Heart left ventricle (tissue), 16 donors: ENCODE data around the gene SLC15A4. TPM values are rescaled to one million over a fixed set of nuclear protein-coding genes. Genes with fewer than 3 reads are reported as not detected.

Experiments used
- ATAC-seq, 4 donors: fragments of 200-7000 bp; cut with Tn5 transposase; one replicate each; pipeline ENCODE4 v1.9.1; 2020 to 2022; ENCODE audit warnings: moderate library complexity in 4 of 4, mild to moderate bottlenecking in 3 of 4, moderate number of reproducible peaks in 1 of 4
- DNase-seq, 5 donors: peaks; one replicate each; pipeline ENCODE4 v3.0.0-alpha.2; 2020
- H3K27ac ChIP-seq, 12 donors: fragments of 200-600 bp; sonication (generic) in 4 of 12; one replicate each; pipeline versions ENCODE4 v1.5.0 to v1.8.0; 2016 to 2022; ENCODE audit warnings: mild to moderate bottlenecking in 2 of 12
- H3K27me3 ChIP-seq, 9 donors: fragments of 200-600 bp; sonication (generic) in 2 of 9; one replicate each; pipeline versions ENCODE4 v1.5.1 to v1.8.0; 2016 to 2022; ENCODE audit warnings: mild to moderate bottlenecking in 3 of 9
- H3K36me3 ChIP-seq, 9 donors: fragments of 200-600 bp; sonication (generic) in 2 of 9; one replicate each; pipeline versions ENCODE4 v1.5.0 to v1.8.0; 2018 to 2022; ENCODE audit warnings: mild to moderate bottlenecking in 2 of 9
- H3K4me1 ChIP-seq, 12 donors: fragments of 200-600 bp; sonication (generic) in 4 of 12; one replicate each; pipeline versions ENCODE4 v1.5.0 to v1.8.0; 2016 to 2022; ENCODE audit warnings: mild to moderate bottlenecking in 3 of 12
- H3K4me3 ChIP-seq, 12 donors: fragments of 200-600 bp; sonication (generic) in 4 of 12; one replicate each; pipeline versions ENCODE4 v1.5.0 to v1.8.0; 2017 to 2022; ENCODE audit warnings: mild to moderate bottlenecking in 9 of 12, moderate library complexity in 4 of 12
- H3K9me3 ChIP-seq, 12 donors: fragments of 200-600 bp; sonication (generic) in 4 of 12; one replicate each; pipeline versions ENCODE4 v1.5.0 to v1.8.0; 2016 to 2022; ENCODE audit warnings: mild to moderate bottlenecking in 1 of 12
- POLR2A ChIP-seq, 2 donors: fragments of 450-650 bp; IDR thresholded peaks; one replicate each; pipeline ENCODE4 v1.6.1; 2017; ENCODE audit warnings: antibody characterized with exemption in 2 of 2, mild to moderate bottlenecking in 2 of 2, moderate library complexity in 2 of 2
- WGBS, 4 donors: extraction: QIAGEN DNeasy Blood & Tissue Kit in 2 of 4; methylation state at CpG; one replicate each; pipeline versions ENCODE4 v1.1.5 to v1.1.7; 2013 to 2018; 5-methylcytosine and 5-hydroxymethylcytosine counted together
- intact Hi-C, 10 donors: fragments of 100-400 bp; cut with DNase I; formaldehyde crosslinking; loops; one replicate each; pipeline versions ENCODE4 v1.11.1 to v1.14.2; 2022
- long read RNA-seq, 3 donors: library from polyadenylated mRNA; unstranded; transcript quantifications; one replicate each; pipeline ENCODE4 v2.0.0, GENCODE V29; 2020 to 2021
- polyA plus RNA-seq, 2 donors: library from polyadenylated mRNA; stranded (reverse); fragments of 200-250 nt; gene quantifications; one replicate each; pipeline ENCODE4 v1.2.3, GENCODE V29; 2013
- total RNA-seq, 9 donors: library from RNA; depleted of rRNA in 2 of 9; stranded (reverse); fragments of >200 nt in 2 of 9; fragmentation: NEBNext Ultra II Directional in 3 of 9; extraction: Animal tissue kit (Norgen Biotek cat#: 25700) in 3 of 9; gene quantifications; one replicate each; pipeline versions ENCODE4 v1.1.0 to v1.2.4, GENCODE V29; 2016 to 2023
- TF ChIP-seq, protein P1 (sequence below), 12 donors: fragments of 200-600 bp; sonication (generic) in 4 of 12; IDR thresholded peaks; one replicate each; pipeline versions ENCODE4 v1.5.0 to v1.8.0; 2018 to 2022; ENCODE audit warnings: antibody characterized with exemption in 12 of 12, mild to moderate bottlenecking in 5 of 12
- donor health status: ischemic (EF 13 %, LVEDD 7.1; RV severe dilation, severe dysfunction).
- donor health status: healthy with polysubstance abuse.
- donor health status: DM: no; HTN: yes; CAD: no.
- donor health status: DM: no; HTN: no; CAD: no.
- donor health status: ischemic (EF 25% LVEDD 6.9; RV normal size, moderate dysfunction).
- donor health status: ischemic (EF 25% LVEDD 5.7; RV mildly dilated, moderate dysfunction).
- donor health status: healthy.
- donor health status: DM: yes; HTN: yes; CAD: no.
- donor health status: ischemic (EF 35%, LVEDD 5.7; RV mildly dilated, moderate dysfunction).
- donor health status: nonischemic (EF 11% LVEDD 7.7; RV severe dilation, severe dysfunction).
- donor health status: DM: yes; HTN: yes; CAD: no.
- donor health status: PGD.
- donor health status: ischemic (EF 29% LVEDD 5.4; RV normal size, mild dysfunction).
- donor health status: nonischemic (EF 23%, LVEDD 6.1; RV moderate dilation, normal function).

SLC15A4 gene
- 10 to 100 TPM; 10.5 to 31.5 (median 18.1) TPM for total RNA-seq
- polyA plus RNA-seq: 10 to 100 TPM; 14.1 to 19.8 TPM
- long read RNA-seq, donor 1, transcript SLC15A4-201 (8 exons, 2,779 nt): major isoform, 55 of 74 reads
- long read RNA-seq, donor 1, transcript SLC15A4-204 (7 exons, 2,402 nt): minor isoform, 10 of 74 reads
- long read RNA-seq, donor 1, partial matches to known transcripts: 6 of 74 reads
- long read RNA-seq, donor 1, other reads (novel, unspliced or antisense): 3 of 74 reads
- long read RNA-seq, donor 2, partial matches to known transcripts: 2 of 5 reads
- long read RNA-seq, donor 2, other reads (novel, unspliced or antisense): 1 of 5 reads
- long read RNA-seq, donor 3, transcript SLC15A4-201 (8 exons, 2,779 nt): major isoform, 65 of 81 reads
- long read RNA-seq, donor 3, transcript SLC15A4-204 (7 exons, 2,402 nt): minor isoform, 6 of 81 reads
- long read RNA-seq, donor 3, partial matches to known transcripts: 2 of 81 reads
- long read RNA-seq, donor 3, other reads (novel, unspliced or antisense): 8 of 81 reads

DNA sequence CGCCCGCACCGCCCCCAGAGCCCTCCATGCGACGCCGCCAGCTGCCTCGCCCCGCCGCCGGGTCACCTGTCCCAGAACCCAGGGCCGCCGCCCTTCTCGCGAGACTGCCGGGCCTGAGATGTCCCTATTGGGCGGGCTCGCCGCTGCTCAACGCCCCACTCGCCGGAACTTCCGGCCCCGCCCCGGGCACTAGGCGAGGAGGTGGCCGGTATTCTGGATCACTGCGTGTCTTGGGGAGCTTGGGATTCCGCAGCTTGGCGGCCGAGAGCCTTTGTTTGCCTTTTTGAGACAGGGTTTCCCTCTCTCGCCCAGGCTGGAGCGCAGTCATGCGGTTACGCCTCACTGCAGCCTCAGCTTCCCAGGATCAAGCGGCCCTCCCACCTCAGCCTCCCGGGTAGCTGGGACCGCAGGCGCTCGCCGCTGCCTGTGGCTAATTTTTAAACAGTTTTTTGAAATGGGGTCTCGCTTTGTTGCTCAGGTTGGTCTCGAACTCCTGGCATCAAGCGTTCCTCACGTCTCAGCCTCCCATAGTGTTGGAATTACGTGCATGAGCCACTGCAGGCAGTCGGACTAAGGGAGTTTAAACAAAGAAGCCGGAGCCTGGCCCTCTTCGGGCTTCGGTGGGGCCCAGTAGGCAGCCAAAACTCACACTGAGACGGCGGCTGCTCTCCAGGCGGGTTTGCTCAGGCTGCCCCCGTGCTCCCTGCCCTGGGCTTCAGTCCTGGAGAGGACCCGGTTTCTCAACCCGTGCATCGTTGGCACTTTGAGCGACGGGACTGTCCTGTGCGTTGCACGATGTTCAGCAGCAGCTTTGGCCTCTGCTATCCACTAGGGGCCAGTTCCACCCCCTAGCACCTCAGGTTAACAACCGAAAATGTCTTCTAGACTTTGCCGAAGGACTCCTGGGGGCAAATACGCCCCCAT is at the start of gene SLC15A4:
Gene SLC15A4, minus strand, starts transcription at position 43 of the 924 bp plus-strand sequence. Its CDS starts 15 bp downstream, at position 28.
- intact Hi-C loops: no loop called here
- peak; percentile 96 to 99 (median 98) for ATAC-seq
- Histone ChIP-seq H3K4me1 (peaks cover 0 to 52% (median 33%) of the 10 kb centered on the region in 12 donors), H3K27ac (peak within 1 kb of the TSS; percentile 56 to 94 (median 88)), H3K4me3 (peak within 1 kb of the TSS; percentile 65 to 99 (median 92)), H3K9me3 (peaks cover 0 to 7% (median 0%) of the 10 kb centered on the region in 12 donors), H3K36me3 (peaks cover 0 to 5% (median 0%) of the 10 kb centered on the region in 9 donors), H3K27me3 (no peaks in the 10 kb centered on the region)
- peak; percentile 96 to 99 (median 97) for DNase-seq
- WGBS, 4 donors: 3 to 11% (median 9%) methylated on average over 30 to 63 of the region's 63 CpGs
- TF ChIP-seq POLR2A (IDR thresholded peaks at IDR 0.05): peak; percentile 80 to 94
- TF ChIP-seq, protein P1, sequence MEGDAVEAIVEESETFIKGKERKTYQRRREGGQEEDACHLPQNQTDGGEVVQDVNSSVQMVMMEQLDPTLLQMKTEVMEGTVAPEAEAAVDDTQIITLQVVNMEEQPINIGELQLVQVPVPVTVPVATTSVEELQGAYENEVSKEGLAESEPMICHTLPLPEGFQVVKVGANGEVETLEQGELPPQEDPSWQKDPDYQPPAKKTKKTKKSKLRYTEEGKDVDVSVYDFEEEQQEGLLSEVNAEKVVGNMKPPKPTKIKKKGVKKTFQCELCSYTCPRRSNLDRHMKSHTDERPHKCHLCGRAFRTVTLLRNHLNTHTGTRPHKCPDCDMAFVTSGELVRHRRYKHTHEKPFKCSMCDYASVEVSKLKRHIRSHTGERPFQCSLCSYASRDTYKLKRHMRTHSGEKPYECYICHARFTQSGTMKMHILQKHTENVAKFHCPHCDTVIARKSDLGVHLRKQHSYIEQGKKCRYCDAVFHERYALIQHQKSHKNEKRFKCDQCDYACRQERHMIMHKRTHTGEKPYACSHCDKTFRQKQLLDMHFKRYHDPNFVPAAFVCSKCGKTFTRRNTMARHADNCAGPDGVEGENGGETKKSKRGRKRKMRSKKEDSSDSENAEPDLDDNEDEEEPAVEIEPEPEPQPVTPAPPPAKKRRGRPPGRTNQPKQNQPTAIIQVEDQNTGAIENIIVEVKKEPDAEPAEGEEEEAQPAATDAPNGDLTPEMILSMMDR (IDR thresholded peaks at IDR 0.05): peak in 1 of 12 donors; percentile 14

DNA sequence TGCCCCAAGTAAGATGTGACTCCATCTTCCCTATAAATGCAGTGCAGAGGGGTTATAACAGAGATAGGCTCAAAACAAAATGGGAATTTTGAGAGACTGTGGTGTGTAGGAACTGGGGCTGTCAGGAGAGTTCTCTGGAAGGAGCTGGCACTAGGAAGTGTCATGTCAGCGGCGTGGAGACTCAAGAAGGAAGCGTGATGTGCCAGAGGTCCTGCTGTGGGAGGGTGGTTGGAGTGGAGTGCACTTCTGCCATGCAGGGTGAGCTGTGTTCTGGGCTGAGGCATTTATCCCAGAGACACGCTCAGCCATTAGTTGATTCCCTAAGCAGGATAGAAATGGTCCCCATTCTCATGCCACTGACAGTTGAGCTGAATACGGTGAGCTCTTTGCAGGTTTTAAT is 48.5 kb upstream of the SLC15A4 start:
- WGBS, 4 donors: 78 to 88% (median 83%) methylated on average over 5 of the region's 5 CpGs
- DNase-seq: no peak
- H3K4me1 ChIP-seq: no peaks in the 10 kb centered on the region
- intact Hi-C loops: no loop called here
- H3K27ac ChIP-seq: no peak overlapping the region
- H3K27me3 ChIP-seq: peaks cover 0 to 3% (median 0%) of the 10 kb centered on the region in 9 donors
- H3K36me3 ChIP-seq: no peaks in the 10 kb centered on the region
- H3K9me3 ChIP-seq: peaks cover 0 to 28% (median 8%) of the 10 kb centered on the region in 12 donors
- ATAC-seq: no peak
- no peak overlapping the region for H3K4me3 ChIP-seq
- no peak for TF ChIP-seq POLR2A (IDR thresholded peaks at IDR 0.05)
- TF ChIP-seq, protein P1 (IDR thresholded peaks at IDR 0.05): no peak

DNA sequence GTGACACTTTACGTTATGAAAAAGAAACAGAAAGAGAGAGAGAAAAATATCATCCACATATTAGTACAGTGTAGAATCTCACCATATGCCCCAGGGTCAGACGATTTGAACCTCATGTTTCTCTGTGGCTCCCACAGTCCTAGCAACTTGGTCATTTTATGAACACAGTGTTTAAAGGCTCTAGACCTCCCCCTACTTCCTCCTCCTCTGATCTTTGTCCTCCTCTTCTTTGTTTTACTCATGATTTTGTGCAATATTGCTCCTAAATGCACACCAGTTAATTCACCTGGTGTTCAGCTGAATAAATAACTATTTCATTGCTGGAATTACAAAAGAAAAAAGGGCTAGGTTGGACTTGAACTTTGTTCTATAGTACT is 47.7 kb upstream of the SLC15A4 start:
- ATAC-seq: no peak
- Histone ChIP-seq H3K27me3 (peaks cover 0 to 3% (median 0%) of the 10 kb centered on the region in 9 donors), H3K4me1 (no peaks in the 10 kb centered on the region), H3K27ac (no peak overlapping the region), H3K36me3 (no peaks in the 10 kb centered on the region), H3K4me3 (no peak overlapping the region), H3K9me3 (peaks cover 0 to 20% (median 4%) of the 10 kb centered on the region in 12 donors)
- 35 to 80% (median 58%) methylated on average over 2 of the region's 2 CpGs for WGBS, 4 donors
- no peak for DNase-seq
- no peak for TF ChIP-seq POLR2A (IDR thresholded peaks at IDR 0.05)
- TF ChIP-seq, protein P1 (IDR thresholded peaks at IDR 0.05): no peak
- intact Hi-C loops: no loop called here
